Measurements from ENCODE around the gene ATXN2L. TPM values are rescaled to one million over a fixed set of nuclear protein-coding genes. Genes with fewer than 3 reads are reported as not detected.

Gene ATXN2L
- total and polyA plus RNA-seq, 9 donors: 36.2 to 143 (median 84.6) TPM

DNA sequence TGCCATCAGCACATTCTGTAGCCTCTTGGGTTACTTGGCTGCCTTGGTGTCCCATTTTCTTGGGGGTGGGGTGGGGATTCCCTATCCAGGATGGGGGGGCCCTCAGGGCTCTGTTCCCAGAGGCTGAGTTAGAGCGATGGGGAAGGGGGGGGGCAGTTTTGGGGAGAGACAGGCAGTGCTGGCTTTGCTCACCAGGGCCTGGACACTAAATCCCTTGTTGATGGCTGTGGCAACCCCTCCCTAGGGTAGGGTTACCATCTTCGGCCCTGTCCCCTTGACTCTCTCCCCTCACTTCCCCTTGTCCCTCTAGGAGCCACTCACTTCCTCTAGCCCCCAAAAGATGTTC is 54.8 kb downstream of the ATXN2L start:
- Histone ChIP-seq H3K27me3 (no peaks in the 10 kb centered on the region), H3K4me3 (no peak overlapping the region), H3K4me1 (ENCODE audit: insufficient read depth) (peaks cover 7% of the 10 kb centered on the region), H3K9me3 (no peaks in the 10 kb centered on the region), H3K27ac (no peak overlapping the region), H3K36me3 (no peaks in the 10 kb centered on the region)
- intact Hi-C loops (cut with DNase I): loop anchor here in 1 of 4 donors (5.0 kb wide), 1 partner anchor 50 kb away; no protein-coding TSS in a partner anchor
- WGBS, 3 donors: 45 to 67% (median 56%) methylated on average over 2 of the region's 2 CpGs
- DNase-seq: no peak
- TF ChIP-seq POLR2A (IDR thresholded peaks at IDR 0.05): no peak
- no peak for TF ChIP-seq EP300 (IDR thresholded peaks at IDR 0.05)
- TF ChIP-seq, protein P1, sequence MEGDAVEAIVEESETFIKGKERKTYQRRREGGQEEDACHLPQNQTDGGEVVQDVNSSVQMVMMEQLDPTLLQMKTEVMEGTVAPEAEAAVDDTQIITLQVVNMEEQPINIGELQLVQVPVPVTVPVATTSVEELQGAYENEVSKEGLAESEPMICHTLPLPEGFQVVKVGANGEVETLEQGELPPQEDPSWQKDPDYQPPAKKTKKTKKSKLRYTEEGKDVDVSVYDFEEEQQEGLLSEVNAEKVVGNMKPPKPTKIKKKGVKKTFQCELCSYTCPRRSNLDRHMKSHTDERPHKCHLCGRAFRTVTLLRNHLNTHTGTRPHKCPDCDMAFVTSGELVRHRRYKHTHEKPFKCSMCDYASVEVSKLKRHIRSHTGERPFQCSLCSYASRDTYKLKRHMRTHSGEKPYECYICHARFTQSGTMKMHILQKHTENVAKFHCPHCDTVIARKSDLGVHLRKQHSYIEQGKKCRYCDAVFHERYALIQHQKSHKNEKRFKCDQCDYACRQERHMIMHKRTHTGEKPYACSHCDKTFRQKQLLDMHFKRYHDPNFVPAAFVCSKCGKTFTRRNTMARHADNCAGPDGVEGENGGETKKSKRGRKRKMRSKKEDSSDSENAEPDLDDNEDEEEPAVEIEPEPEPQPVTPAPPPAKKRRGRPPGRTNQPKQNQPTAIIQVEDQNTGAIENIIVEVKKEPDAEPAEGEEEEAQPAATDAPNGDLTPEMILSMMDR (IDR thresholded peaks at IDR 0.05): no peak

DNA sequence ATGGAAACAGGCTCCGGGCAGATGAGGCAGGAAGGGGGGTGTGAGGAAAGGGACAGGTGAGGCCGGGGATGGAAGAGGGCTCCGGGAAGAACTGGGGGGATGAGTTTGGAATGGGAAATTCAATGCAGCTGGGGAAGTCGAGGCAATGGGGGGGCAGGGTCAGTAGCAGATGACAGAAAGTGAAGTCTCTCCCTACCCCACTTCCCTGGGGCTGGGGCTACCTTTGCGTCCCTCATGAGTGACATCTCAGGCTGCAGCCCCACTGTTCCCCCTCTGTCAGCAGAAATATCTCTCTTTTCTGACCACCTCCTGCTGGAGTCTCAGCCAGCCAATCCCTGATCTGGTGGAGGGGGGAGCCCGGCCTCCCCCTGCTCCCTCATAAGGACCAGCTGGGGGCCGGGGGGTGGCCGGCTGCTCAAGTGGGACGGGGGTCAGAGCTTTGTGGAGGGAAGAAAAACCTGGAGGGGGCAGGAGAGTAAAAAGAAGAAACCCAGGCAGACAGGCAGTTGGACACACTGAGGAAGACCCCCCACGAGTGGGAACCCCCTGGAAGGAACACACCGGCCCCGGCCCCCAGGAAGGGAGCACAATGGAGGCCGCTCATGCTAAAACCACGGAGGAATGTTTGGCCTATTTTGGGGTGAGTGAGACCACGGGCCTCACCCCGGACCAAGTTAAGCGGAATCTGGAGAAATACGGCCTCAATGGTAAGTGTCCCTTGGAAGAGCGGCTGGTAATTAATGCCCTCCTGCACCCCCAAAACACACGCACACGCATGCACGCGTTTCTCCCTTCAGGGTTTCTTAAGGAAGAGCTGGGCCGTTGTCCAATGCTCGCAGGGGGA is 55.5 kb downstream of the ATXN2L start, which contains the start of gene ATP2A1:
Gene ATP2A1, plus strand, starts transcription at position 406 of the 844 bp plus-strand sequence. Its CDS starts 184 bp downstream, at position 590.
- H3K36me3 ChIP-seq: no peaks in the 10 kb centered on the region
- WGBS, 3 donors: 54 to 62% (median 55%) methylated on average over 25 of the region's 25 CpGs
- intact Hi-C loops (cut with DNase I): loop anchor here in 1 of 4 donors (5.0 kb wide), 1 partner anchor 51 kb away; no protein-coding TSS in a partner anchor
- TF ChIP-seq, protein P1 (IDR thresholded peaks at IDR 0.05): no peak
- no peaks in the 10 kb centered on the region for H3K9me3 ChIP-seq
- no peak for DNase-seq
- H3K4me3 ChIP-seq: peak within 1 kb of the TSS; percentile 63
- peaks cover 7% of the 10 kb centered on the region for H3K4me1 ChIP-seq (ENCODE audit: insufficient read depth)
- no peak within 1 kb of the TSS for H3K27ac ChIP-seq
- H3K27me3 ChIP-seq: no peaks in the 10 kb centered on the region

DNA sequence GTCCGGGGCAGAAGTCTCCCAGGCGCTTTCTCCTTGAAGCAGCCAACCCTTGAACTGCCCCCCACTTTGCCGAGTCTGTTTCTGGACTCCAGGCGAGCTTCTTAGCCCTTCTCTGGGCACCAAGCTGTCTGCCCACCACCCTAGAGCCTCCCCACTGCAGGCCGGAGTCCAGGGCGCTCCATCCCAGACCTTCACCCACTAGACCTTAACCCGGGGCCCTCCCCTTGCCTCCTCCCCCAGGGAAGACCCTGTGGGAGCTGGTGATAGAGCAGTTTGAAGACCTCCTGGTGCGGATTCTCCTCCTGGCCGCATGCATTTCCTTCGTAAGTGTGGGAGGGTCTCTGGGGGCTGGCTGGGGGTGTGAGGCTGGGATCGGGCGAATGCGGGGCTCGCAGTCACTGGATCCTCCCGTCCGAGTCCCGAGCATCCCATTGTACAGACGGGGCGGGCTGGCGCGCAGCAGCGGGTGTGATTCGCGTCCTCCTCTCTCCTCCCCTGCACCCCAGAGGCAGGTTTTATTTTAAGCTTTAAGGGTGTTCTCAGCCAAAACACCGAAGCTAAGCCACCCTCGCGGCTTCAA is 56.6 kb downstream of the ATXN2L start:
- peaks cover 7% of the 10 kb centered on the region for H3K4me1 ChIP-seq (ENCODE audit: insufficient read depth)
- DNase-seq: no peak
- H3K27ac ChIP-seq: no peak overlapping the region
- no peak for TF ChIP-seq EP300 (IDR thresholded peaks at IDR 0.05)
- TF ChIP-seq, protein P1 (IDR thresholded peaks at IDR 0.05): no peak
- no peak for TF ChIP-seq POLR2A (IDR thresholded peaks at IDR 0.05)
- H3K36me3 ChIP-seq: no peaks in the 10 kb centered on the region
- H3K4me3 ChIP-seq: peak overlapping the region; percentile 63
- intact Hi-C loops (cut with DNase I): loop anchor here in 1 of 4 donors (5.0 kb wide), 1 partner anchor 52 kb away; no protein-coding TSS in a partner anchor
- 0 to 1% (median 0%) methylated on average over 26 to 27 of the region's 27 CpGs for WGBS, 3 donors
- H3K27me3 ChIP-seq: no peaks in the 10 kb centered on the region
- H3K9me3 ChIP-seq: no peaks in the 10 kb centered on the region

DNA sequence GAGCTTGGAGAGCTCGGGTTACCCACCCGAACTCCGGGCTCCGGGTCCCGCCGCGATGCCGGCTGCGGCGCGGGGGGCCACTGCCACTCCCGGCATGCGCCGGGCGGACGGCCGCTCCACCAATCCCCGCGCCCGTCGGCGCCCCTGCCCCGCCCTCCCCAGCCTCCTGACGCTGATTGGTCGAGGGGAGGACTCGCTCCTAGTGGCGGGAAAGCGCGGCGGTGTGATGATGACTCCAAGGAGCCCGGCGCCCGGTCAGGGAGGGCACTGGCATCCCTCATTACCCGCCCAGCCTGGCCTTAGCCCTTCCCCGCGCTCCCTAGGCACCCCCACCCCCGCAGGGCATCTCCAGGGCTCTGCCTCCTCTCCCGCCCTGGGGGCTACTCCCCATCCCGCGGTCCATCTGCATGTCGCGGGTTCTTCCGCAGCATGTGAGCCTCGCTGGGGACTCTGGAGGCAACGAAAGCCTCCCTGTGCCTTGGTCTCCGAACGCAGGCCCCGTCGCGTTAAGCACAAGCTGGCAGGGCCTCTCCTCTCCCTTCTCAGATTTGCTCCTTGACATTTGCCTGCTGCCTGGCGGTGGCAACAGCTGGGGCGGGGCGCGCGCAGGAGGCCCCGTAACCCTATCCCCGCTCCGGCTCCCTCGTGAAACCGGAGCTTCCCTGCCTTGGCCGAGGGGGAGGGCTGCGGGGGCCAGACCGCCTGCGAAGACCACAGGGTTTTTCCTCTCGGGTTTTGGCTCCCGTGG is 57.2 kb downstream of the ATXN2L start:
- TF ChIP-seq, protein P1 (IDR thresholded peaks at IDR 0.05): peak in 1 of 3 donors; percentile 47
- no peak for TF ChIP-seq POLR2A (IDR thresholded peaks at IDR 0.05)
- Histone ChIP-seq H3K9me3 (no peaks in the 10 kb centered on the region), H3K27ac (no peak overlapping the region), H3K4me1 (ENCODE audit: insufficient read depth) (peaks cover 7% of the 10 kb centered on the region), H3K36me3 (no peaks in the 10 kb centered on the region), H3K27me3 (no peaks in the 10 kb centered on the region), H3K4me3 (peak overlapping the region; percentile 63)
- peak; percentile 80 to 90 (median 87) for DNase-seq
- WGBS, 3 donors: 0 to 2% (median 1%) methylated on average over 39 to 66 of the region's 66 CpGs
- intact Hi-C loops (cut with DNase I): loop anchor here in 1 of 4 donors (5.0 kb wide), 1 partner anchor 53 kb away; no protein-coding TSS in a partner anchor

Data from ovary (tissue), 9 donors.